Measurements from ENCODE around the gene CD300LG. TPM values are rescaled to one million over a fixed set of nuclear protein-coding genes. Genes with fewer than 3 reads are reported as not detected.

Gene CD300LG
- total RNA-seq, 3 donors from 2014 or later = 17.9 to 69.2 (median 51.0) TPM

GRCh38 chr17:43852571-43852970 is 5.6 kb downstream of the CD300LG start:
- Histone ChIP-seq H3K36me3 (no peaks in the 10 kb centered on the region), H3K4me3 (no peak overlapping the region), H3K27ac (no peak overlapping the region), H3K9me3 (no peaks in the 10 kb centered on the region), H3K27me3 (no peaks in the 10 kb centered on the region), H3K4me1 (no peaks in the 10 kb centered on the region)
- no peak for DNase-seq (ENCODE audit: low spot score in 2 of 2)
- intact Hi-C loops (cut with DNase I; ENCODE audit: low total_unique reads) = no loop called here
- TF ChIP-seq CTCF (IDR thresholded peaks at IDR 0.05) (no peak), POLR2AphosphoS5 (IDR thresholded peaks at IDR 0.05) (no peak), POLR2A (IDR thresholded peaks at IDR 0.05) (no peak)

- no peaks in the 10 kb centered on the region for H3K4me1 ChIP-seq
- DNase-seq (ENCODE audit: low spot score in 2 of 2) = no peak
- H3K36me3 ChIP-seq = no peaks in the 10 kb centered on the region
- no peak overlapping the region for H3K4me3 ChIP-seq
- H3K27me3 ChIP-seq = no peaks in the 10 kb centered on the region
- H3K27ac ChIP-seq = no peak overlapping the region
- intact Hi-C loops (cut with DNase I; ENCODE audit: low total_unique reads) = no loop called here
- no peak for TF ChIP-seq POLR2AphosphoS5 (IDR thresholded peaks at IDR 0.05)
- no peak for TF ChIP-seq POLR2A (IDR thresholded peaks at IDR 0.05)
- TF ChIP-seq CTCF (IDR thresholded peaks at IDR 0.05) = no peak
- H3K9me3 ChIP-seq = no peaks in the 10 kb centered on the region
Observed at GRCh38 chr17:43853546-43853945, 6.6 kb downstream of the CD300LG start.

- H3K27me3 ChIP-seq = no peaks in the 10 kb centered on the region
- no peaks in the 10 kb centered on the region for H3K36me3 ChIP-seq
- no peak overlapping the region for H3K4me3 ChIP-seq
- H3K4me1 ChIP-seq = no peaks in the 10 kb centered on the region
- no peak overlapping the region for H3K27ac ChIP-seq
- TF ChIP-seq POLR2AphosphoS5 (IDR thresholded peaks at IDR 0.05) (no peak), CTCF (IDR thresholded peaks at IDR 0.05) (no peak), POLR2A (IDR thresholded peaks at IDR 0.05) (no peak)
- no peak for DNase-seq (ENCODE audit: low spot score in 2 of 2)
- intact Hi-C loops (cut with DNase I; ENCODE audit: low total_unique reads) = no loop called here
- H3K9me3 ChIP-seq = no peaks in the 10 kb centered on the region
Observed at GRCh38 chr17:43854498-43854897, 7.5 kb downstream of the CD300LG start.

- H3K4me1 ChIP-seq = no peaks in the 10 kb centered on the region
- intact Hi-C loops (cut with DNase I; ENCODE audit: low total_unique reads) = no loop called here
- no peaks in the 10 kb centered on the region for H3K9me3 ChIP-seq
- no peak overlapping the region for H3K4me3 ChIP-seq
- no peaks in the 10 kb centered on the region for H3K36me3 ChIP-seq
- H3K27ac ChIP-seq = no peak overlapping the region
- DNase-seq (ENCODE audit: low spot score in 2 of 2) = no peak
- no peaks in the 10 kb centered on the region for H3K27me3 ChIP-seq
- TF ChIP-seq CTCF (IDR thresholded peaks at IDR 0.05) (no peak), POLR2AphosphoS5 (IDR thresholded peaks at IDR 0.05) (no peak), POLR2A (IDR thresholded peaks at IDR 0.05) (no peak)
Observed at GRCh38 chr17:43855061-43855460, 8.1 kb downstream of the CD300LG start.

- no peak for TF ChIP-seq POLR2A (IDR thresholded peaks at IDR 0.05)
- no peak for TF ChIP-seq CTCF (IDR thresholded peaks at IDR 0.05)
- TF ChIP-seq POLR2AphosphoS5 (IDR thresholded peaks at IDR 0.05) = no peak
- no peaks in the 10 kb centered on the region for H3K27me3 ChIP-seq
- DNase-seq (ENCODE audit: low spot score in 2 of 2) = no peak
- H3K4me3 ChIP-seq = no peak overlapping the region
- no peaks in the 10 kb centered on the region for H3K4me1 ChIP-seq
- H3K36me3 ChIP-seq = no peaks in the 10 kb centered on the region
- H3K9me3 ChIP-seq = no peaks in the 10 kb centered on the region
- no peak overlapping the region for H3K27ac ChIP-seq
- intact Hi-C loops (cut with DNase I; ENCODE audit: low total_unique reads) = no loop called here
Observed at GRCh38 chr17:43856141-43856540, 9.2 kb downstream of the CD300LG start.
